HCT116 (cell line): ENCODE results near the gene MAP7. TPM values are rescaled to one million over a fixed set of nuclear protein-coding genes. Genes with fewer than 3 reads are reported as not detected.

Source experiments
- ATAC-seq: fragments of 200-7000 bp; cut with Tn5 transposase; 2 replicates; pipeline ENCODE4 v1.9.1; 2020; ENCODE audit warnings: mild to moderate bottlenecking, moderate library complexity
- BruUV-seq: library from RNA; stranded (reverse); fragments of 400-500 nt; replicated peaks from 2 replicates; lab custom pipeline; 2021; lab: Mats Ljungman, UMichigan
- CTCF ChIA-PET: fragments of 300-600 bp; sonication (Branson Sonifier 250); formaldehyde crosslinking; loops from one replicate; lab custom pipeline; 2021; ENCODE audit warnings: antibody characterized with exemption; lab: Charles Lee
- POLR2A ChIA-PET: fragments of 300-600, 350-600 bp; sonication (Branson Sonifier 250); formaldehyde crosslinking; loops from one replicate; lab custom pipeline; 2021; ENCODE audit warnings: antibody characterized with exemption; lab: Charles Lee
- RAD21 ChIA-PET, 2 experiments: fragments of 300-600 bp; sonication (Branson Sonifier 250); formaldehyde crosslinking; loops; one replicate each; lab custom pipeline; 2023; ENCODE audit warnings: low total read pairs in 2 of 2; ENCODE audit not compliant: uncharacterized antibody in 2 of 2, unreplicated experiment in 2 of 2, low non-redundant PET in 1 of 2; lab: Charles Lee
- DNase-seq: peaks from one replicate; pipeline ENCODE4 v3.0.0-alpha.2; 2010; ENCODE audit warnings: low read depth, low spot score
- H2AFZ ChIP-seq: fragments of 200-600 bp; shearing (Covaris generic), sonication (generic); 2 replicates; pipeline ENCODE4 v1.6.1; 2017; ENCODE audit warnings: low read depth, mixed run types, mixed read lengths, antibody characterized with exemption, low read length; ENCODE audit not compliant: poor library complexity, severe bottlenecking
- H3K27ac ChIP-seq: 2 replicates; pipeline ENCODE4 v1.5.1; 2012; ENCODE audit warnings: low read depth, low read length
- H3K27me3 ChIP-seq: fragments of 200-600 bp; sonication (generic); 2 replicates; pipeline ENCODE4 v1.6.1; 2016; ENCODE audit warnings: mixed run types, low read length, mixed read lengths; ENCODE audit not compliant: insufficient read depth
- H3K36me3 ChIP-seq, 2 experiments: fragments of 200-500 bp in 1 of 2; fragments of 200-600 bp in 1 of 2; sonication (Bioruptor generic) in 1 of 2; sonication (generic) in 1 of 2; 2 replicates each; pipeline versions ENCODE4 v1.5.1 to v1.6.1; 2014 to 2016; ENCODE audit warnings: low read length in 2 of 2, inconsistent platforms in 1 of 2, mixed read lengths in 1 of 2, mixed run types in 1 of 2; ENCODE audit not compliant: insufficient read depth in 2 of 2, control insufficient read depth in 1 of 2
- H3K4me1 ChIP-seq, 2 experiments: fragments of 200-600 bp in 1 of 2; sonication (generic) in 1 of 2; 2 replicates each; pipeline versions ENCODE4 v1.5.1 to v1.6.1; 2012 to 2017; ENCODE audit warnings: low read length in 2 of 2, inconsistent platforms in 1 of 2, mild to moderate bottlenecking in 1 of 2, mixed read lengths in 1 of 2, mixed run types in 1 of 2, moderate library complexity in 1 of 2; ENCODE audit not compliant: insufficient read depth in 2 of 2, control insufficient read depth in 1 of 2
- H3K4me2 ChIP-seq: fragments of 200-600 bp; sonication (generic); 2 replicates; pipeline ENCODE4 v1.6.1; 2017; ENCODE audit warnings: mixed run types, low read length, mixed read lengths
- H3K4me3 ChIP-seq, 2 experiments: fragments of 200-600 bp in 1 of 2; sonication (generic) in 1 of 2; replicated peaks in 1 of 2; 2 replicates each; pipeline ENCODE4 v1.5.1; 2011 to 2016; ENCODE audit warnings: low read length in 2 of 2, control low read depth in 1 of 2, low read depth in 1 of 2, mild to moderate bottlenecking in 1 of 2, mixed read lengths in 1 of 2, mixed run types in 1 of 2
- H3K79me2 ChIP-seq: fragments of 200-600 bp; sonication (generic); 2 replicates; pipeline ENCODE4 v1.6.1; 2017; ENCODE audit warnings: mild to moderate bottlenecking, mixed run types, low read length, moderate library complexity, mixed read lengths; ENCODE audit not compliant: insufficient read depth
- H3K9ac ChIP-seq: fragments of 200-600 bp; sonication (generic); 2 replicates; pipeline ENCODE4 v1.6.1; 2016; ENCODE audit warnings: low read length, mixed read lengths
- H3K9me2 ChIP-seq: fragments of 200-600 bp; sonication (generic), shearing (Covaris generic); 2 replicates; pipeline ENCODE4 v1.6.1; 2017; ENCODE audit warnings: mixed run types, mild to moderate bottlenecking, moderate library complexity; ENCODE audit not compliant: insufficient read depth
- H3K9me3 ChIP-seq, 2 experiments: fragments of 200-500 bp in 1 of 2; fragments of 200-600 bp in 1 of 2; sonication (Bioruptor generic) in 1 of 2; sonication (generic) in 1 of 2; 2 replicates each; pipeline ENCODE4 v1.6.1; 2014 to 2017; ENCODE audit warnings: low read length in 2 of 2, mixed read lengths in 2 of 2, inconsistent platforms in 1 of 2, low read depth in 1 of 2, mild to moderate bottlenecking in 1 of 2, mixed run types in 1 of 2, moderate library complexity in 1 of 2; ENCODE audit not compliant: control insufficient read depth in 1 of 2, insufficient read depth in 1 of 2
- H4K20me1 ChIP-seq: fragments of 200-600 bp; sonication (generic), shearing (Covaris generic); 2 replicates; pipeline ENCODE4 v1.6.1; 2017; ENCODE audit warnings: mixed run types, mild to moderate bottlenecking, moderate library complexity; ENCODE audit not compliant: insufficient read depth
- CBX3 ChIP-seq: IDR thresholded peaks from 2 replicates; pipeline ENCODE4 v1.6.1; 2012; ENCODE audit warnings: low read depth
- CTCF ChIP-seq, 3 experiments: fragments of 200-600 bp in 1 of 3; sonication (generic) in 1 of 3; IDR thresholded peaks in 2 of 3; conservative IDR thresholded peaks in 1 of 3; 2 replicates each; pipeline ENCODE4 v1.5.1; 2012 to 2017; ENCODE audit warnings: low read depth in 2 of 3, low read length in 2 of 3, antibody characterized with exemption in 1 of 3, borderline replicate concordance in 1 of 3, control low read depth in 1 of 3, mild to moderate bottlenecking in 1 of 3, mixed read lengths in 1 of 3, mixed run types in 1 of 3, moderate library complexity in 1 of 3; ENCODE audit not compliant: insufficient read depth in 1 of 3
- EGR1 ChIP-seq: IDR thresholded peaks from 2 replicates; pipeline ENCODE4 v1.6.1; 2012; ENCODE audit warnings: low read depth
- ELF1 ChIP-seq: IDR thresholded peaks from 2 replicates; pipeline ENCODE4 v1.6.1; 2012; ENCODE audit warnings: low read depth, borderline replicate concordance
- FOSL1 ChIP-seq: IDR thresholded peaks from 2 replicates; pipeline ENCODE4 v1.6.1; 2012; ENCODE audit warnings: low read depth
- POLR2A ChIP-seq: IDR thresholded peaks from 2 replicates; pipeline ENCODE4 v1.7.0; 2011; ENCODE audit warnings: borderline replicate concordance; ENCODE audit not compliant: insufficient read depth, insufficient read length; ENCODE audit errors: extremely low read depth
- POLR2AphosphoS5 ChIP-seq: IDR thresholded peaks from 2 replicates; pipeline ENCODE4 v1.6.1; 2011; ENCODE audit warnings: mild to moderate bottlenecking, low read depth, low read length, moderate library complexity
- RAD21 ChIP-seq: IDR thresholded peaks from 2 replicates; pipeline ENCODE4 v1.6.1; 2012; ENCODE audit warnings: low read depth, mild to moderate bottlenecking
- SRF ChIP-seq: IDR thresholded peaks from 2 replicates; pipeline ENCODE4 v1.6.1; 2012; ENCODE audit warnings: low read depth
- TCF7L2 ChIP-seq: IDR thresholded peaks from 2 replicates; pipeline ENCODE4 v1.7.0; 2011; ENCODE audit warnings: borderline replicate concordance, inconsistent platforms; ENCODE audit not compliant: insufficient read depth, insufficient read length; ENCODE audit errors: extremely low read depth
- ZFX ChIP-seq: fragments of 450-650 bp; IDR thresholded peaks from 2 replicates; pipeline ENCODE4 v1.6.1; 2017
- ZNF274 ChIP-seq: fragments of 200-500 bp; sonication (Bioruptor generic); IDR thresholded peaks from 2 replicates; pipeline ENCODE4 v1.6.1; 2014; ENCODE audit warnings: mild to moderate bottlenecking, low read depth, low read length, inconsistent platforms
- intact Hi-C: fragments of 100-400 bp; cut with micrococcal nuclease; formaldehyde crosslinking; loops from 2 replicates; pipeline ENCODE4 v1.10.0; 2022
- total RNA-seq: library from RNA; stranded (reverse); gene quantifications from one replicate; pipeline ENCODE4 v1.2.1, GENCODE V29; 2021; ENCODE audit not compliant: unreplicated experiment
- TF ChIP-seq, protein P1 (sequence below): IDR thresholded peaks from 2 replicates; pipeline ENCODE4 v1.6.1; 2012
- TF ChIP-seq, protein P2 (sequence below): IDR thresholded peaks from 2 replicates; pipeline ENCODE4 v1.6.1; 2012; ENCODE audit warnings: low read depth
- TF ChIP-seq, protein P3 (sequence below): IDR thresholded peaks from 2 replicates; pipeline ENCODE4 v1.6.1; 2012

MAP7 gene
- total RNA-seq, 1 experiment from 2014 or later, result 35.5 TPM

DNA sequence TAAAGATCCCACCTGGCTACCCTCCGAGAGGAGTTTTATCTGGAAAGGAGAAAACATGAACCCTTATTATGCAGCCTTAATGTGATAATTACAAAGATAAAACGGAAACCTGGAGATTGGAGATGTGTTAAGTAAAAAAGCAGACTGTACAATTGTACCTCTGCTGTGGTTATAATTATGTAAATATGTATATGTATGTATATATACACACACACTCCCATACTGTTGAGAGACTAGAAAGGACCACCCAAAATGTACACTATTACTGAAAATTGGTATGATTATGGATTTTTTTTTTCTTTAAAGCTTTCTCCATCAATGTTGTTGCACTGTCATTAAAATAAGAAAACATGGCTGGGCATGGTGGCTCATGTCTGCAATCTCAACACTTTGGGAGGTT is 188.4 kb downstream of the MAP7 start:
- POLR2A ChIA-PET, result no interaction called here
- Histone ChIP-seq H3K36me3 (peaks cover 0 to 5% of the 10 kb centered on the region in 2 experiments; a peak in 2 of 4 replicates), H3K9ac (no peak overlapping the region), H3K9me3 (no peaks in the 10 kb centered on the region), H3K4me2 (no peak overlapping the region), H3K27me3 (no peaks in the 10 kb centered on the region), H3K27ac (no peak overlapping the region), H3K4me3 (no peak overlapping the region), H4K20me1 (no peaks in the 10 kb centered on the region), H3K4me1 (no peaks in the 10 kb centered on the region), H3K79me2 (no peaks in the 10 kb centered on the region), H2AFZ (no peak overlapping the region), H3K9me2 (no peaks in the 10 kb centered on the region)
- TF ChIP-seq FOSL1, result no peak
- TF ChIP-seq ZNF274, result no peak
- TF ChIP-seq RAD21, result no peak
- TF ChIP-seq, protein P1, sequence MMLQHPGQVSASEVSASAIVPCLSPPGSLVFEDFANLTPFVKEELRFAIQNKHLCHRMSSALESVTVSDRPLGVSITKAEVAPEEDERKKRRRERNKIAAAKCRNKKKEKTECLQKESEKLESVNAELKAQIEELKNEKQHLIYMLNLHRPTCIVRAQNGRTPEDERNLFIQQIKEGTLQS, result no peak
- CTCF ChIA-PET, result no interaction called here
- BruUV-seq, result no TSS peak
- intact Hi-C loops, result no loop called here
- ATAC-seq (no peak), DNase-seq (no peak)
- RAD21 ChIA-PET, result no interaction called here

GRCh38 chr6:136360783-136361182 is 189.4 kb downstream of the MAP7 start:
- ATAC-seq, result no peak
- Histone ChIP-seq H3K36me3 (peaks cover 0 to 5% of the 10 kb centered on the region in 2 experiments; a peak in 2 of 4 replicates), H3K9ac (no peak overlapping the region), H3K9me2 (no peaks in the 10 kb centered on the region), H3K27ac (no peak overlapping the region)
- RAD21 ChIA-PET, result no interaction called here
- BruUV-seq, result no TSS peak
- TF ChIP-seq CTCF (IDR thresholded peaks at IDR 0.05 in 2 of 3, conservative IDR thresholded peaks at IDR 0.05 in 1 of 3; ENCODE audit: borderline replicate concordance in 1 of 3, insufficient read depth in 1 of 3, low read depth in 2 of 3, low read length in 2 of 3) (no peak), POLR2A (no peak), FOSL1 (no peak), CBX3 (no peak), EGR1 (no peak), ELF1 (no peak), TCF7L2 (no peak), POLR2AphosphoS5 (no peak), ZFX (no peak), SRF (no peak), RAD21 (no peak)
- TF ChIP-seq, protein P2, sequence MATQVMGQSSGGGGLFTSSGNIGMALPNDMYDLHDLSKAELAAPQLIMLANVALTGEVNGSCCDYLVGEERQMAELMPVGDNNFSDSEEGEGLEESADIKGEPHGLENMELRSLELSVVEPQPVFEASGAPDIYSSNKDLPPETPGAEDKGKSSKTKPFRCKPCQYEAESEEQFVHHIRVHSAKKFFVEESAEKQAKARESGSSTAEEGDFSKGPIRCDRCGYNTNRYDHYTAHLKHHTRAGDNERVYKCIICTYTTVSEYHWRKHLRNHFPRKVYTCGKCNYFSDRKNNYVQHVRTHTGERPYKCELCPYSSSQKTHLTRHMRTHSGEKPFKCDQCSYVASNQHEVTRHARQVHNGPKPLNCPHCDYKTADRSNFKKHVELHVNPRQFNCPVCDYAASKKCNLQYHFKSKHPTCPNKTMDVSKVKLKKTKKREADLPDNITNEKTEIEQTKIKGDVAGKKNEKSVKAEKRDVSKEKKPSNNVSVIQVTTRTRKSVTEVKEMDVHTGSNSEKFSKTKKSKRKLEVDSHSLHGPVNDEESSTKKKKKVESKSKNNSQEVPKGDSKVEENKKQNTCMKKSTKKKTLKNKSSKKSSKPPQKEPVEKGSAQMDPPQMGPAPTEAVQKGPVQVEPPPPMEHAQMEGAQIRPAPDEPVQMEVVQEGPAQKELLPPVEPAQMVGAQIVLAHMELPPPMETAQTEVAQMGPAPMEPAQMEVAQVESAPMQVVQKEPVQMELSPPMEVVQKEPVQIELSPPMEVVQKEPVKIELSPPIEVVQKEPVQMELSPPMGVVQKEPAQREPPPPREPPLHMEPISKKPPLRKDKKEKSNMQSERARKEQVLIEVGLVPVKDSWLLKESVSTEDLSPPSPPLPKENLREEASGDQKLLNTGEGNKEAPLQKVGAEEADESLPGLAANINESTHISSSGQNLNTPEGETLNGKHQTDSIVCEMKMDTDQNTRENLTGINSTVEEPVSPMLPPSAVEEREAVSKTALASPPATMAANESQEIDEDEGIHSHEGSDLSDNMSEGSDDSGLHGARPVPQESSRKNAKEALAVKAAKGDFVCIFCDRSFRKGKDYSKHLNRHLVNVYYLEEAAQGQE, result no peak
- TF ChIP-seq, protein P3, sequence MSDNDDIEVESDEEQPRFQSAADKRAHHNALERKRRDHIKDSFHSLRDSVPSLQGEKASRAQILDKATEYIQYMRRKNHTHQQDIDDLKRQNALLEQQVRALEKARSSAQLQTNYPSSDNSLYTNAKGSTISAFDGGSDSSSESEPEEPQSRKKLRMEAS, result no peak
- TF ChIP-seq, protein P1, result no peak
- TF ChIP-seq, all 23 proteins: peak for 0
- Histone ChIP-seq H3K4me3 (no peak overlapping the region), H3K4me1 (no peaks in the 10 kb centered on the region), H3K27me3 (no peaks in the 10 kb centered on the region), H2AFZ (no peak overlapping the region), H3K4me2 (no peak overlapping the region), H4K20me1 (no peaks in the 10 kb centered on the region), H3K9me3 (no peaks in the 10 kb centered on the region), H3K79me2 (no peaks in the 10 kb centered on the region)
- DNase-seq, result no peak
- intact Hi-C loops, result no loop called here
- POLR2A ChIA-PET, result no interaction called here
- CTCF ChIA-PET, result no interaction called here
